HL-60 (cell line): ENCODE results near the gene RECK.

ENCODE experiments used
- DNase-seq, 2 experiments: peaks; one replicate each; pipeline ENCODE4 v3.0.0-alpha.2; 2010 to 2020; ENCODE audit warnings: low read depth in 1 of 2, low spot score in 1 of 2
- H3K27ac ChIP-seq: fragments of 250-450 bp; sonication (Bioruptor Pico); replicated peaks from 2 replicates; pipeline ENCODE4 v1.5.1; 2020; ENCODE audit warnings: mild to moderate bottlenecking, moderate library complexity
- H3K27me3 ChIP-seq: fragments of 250-450 bp; sonication (Bioruptor Pico); 2 replicates; pipeline ENCODE4 v1.5.1; 2021; ENCODE audit warnings: mild to moderate bottlenecking, moderate library complexity; ENCODE audit not compliant: insufficient read depth, poor library complexity, severe bottlenecking
- H3K4me3 ChIP-seq: replicated peaks from 2 replicates; pipeline ENCODE4 v1.5.1; 2011; ENCODE audit warnings: mild to moderate bottlenecking, control low read depth, low read length; ENCODE audit not compliant: insufficient read depth
- CTCF ChIP-seq: IDR thresholded peaks from one replicate; pipeline ENCODE4 v1.5.1; 2011; ENCODE audit warnings: low read length, control low read depth, inconsistent platforms; ENCODE audit not compliant: insufficient read depth
- GABPA ChIP-seq: IDR thresholded peaks from 2 replicates; pipeline ENCODE4 v1.6.1; 2012; ENCODE audit warnings: low read depth
- POLR2AphosphoS5 ChIP-seq: IDR thresholded peaks from 2 replicates; pipeline ENCODE4 v1.6.1; 2012; ENCODE audit warnings: low read depth
- SPI1 ChIP-seq: IDR thresholded peaks from 2 replicates; pipeline ENCODE4 v1.6.1; 2012; ENCODE audit warnings: low read depth, mild to moderate bottlenecking, borderline replicate concordance
- TF ChIP-seq, protein P1 (sequence below): IDR thresholded peaks from 2 replicates; pipeline ENCODE4 v1.6.1; 2012; ENCODE audit warnings: low read depth; ENCODE audit not compliant: insufficient replicate concordance

RECK gene

GRCh38 chr9:36147441-36148175, 110.9 kb downstream of the RECK start:
- no peak overlapping the region for H3K4me3 ChIP-seq
- TF ChIP-seq POLR2AphosphoS5 (no peak), CTCF (no peak)
- TF ChIP-seq, protein P1, sequence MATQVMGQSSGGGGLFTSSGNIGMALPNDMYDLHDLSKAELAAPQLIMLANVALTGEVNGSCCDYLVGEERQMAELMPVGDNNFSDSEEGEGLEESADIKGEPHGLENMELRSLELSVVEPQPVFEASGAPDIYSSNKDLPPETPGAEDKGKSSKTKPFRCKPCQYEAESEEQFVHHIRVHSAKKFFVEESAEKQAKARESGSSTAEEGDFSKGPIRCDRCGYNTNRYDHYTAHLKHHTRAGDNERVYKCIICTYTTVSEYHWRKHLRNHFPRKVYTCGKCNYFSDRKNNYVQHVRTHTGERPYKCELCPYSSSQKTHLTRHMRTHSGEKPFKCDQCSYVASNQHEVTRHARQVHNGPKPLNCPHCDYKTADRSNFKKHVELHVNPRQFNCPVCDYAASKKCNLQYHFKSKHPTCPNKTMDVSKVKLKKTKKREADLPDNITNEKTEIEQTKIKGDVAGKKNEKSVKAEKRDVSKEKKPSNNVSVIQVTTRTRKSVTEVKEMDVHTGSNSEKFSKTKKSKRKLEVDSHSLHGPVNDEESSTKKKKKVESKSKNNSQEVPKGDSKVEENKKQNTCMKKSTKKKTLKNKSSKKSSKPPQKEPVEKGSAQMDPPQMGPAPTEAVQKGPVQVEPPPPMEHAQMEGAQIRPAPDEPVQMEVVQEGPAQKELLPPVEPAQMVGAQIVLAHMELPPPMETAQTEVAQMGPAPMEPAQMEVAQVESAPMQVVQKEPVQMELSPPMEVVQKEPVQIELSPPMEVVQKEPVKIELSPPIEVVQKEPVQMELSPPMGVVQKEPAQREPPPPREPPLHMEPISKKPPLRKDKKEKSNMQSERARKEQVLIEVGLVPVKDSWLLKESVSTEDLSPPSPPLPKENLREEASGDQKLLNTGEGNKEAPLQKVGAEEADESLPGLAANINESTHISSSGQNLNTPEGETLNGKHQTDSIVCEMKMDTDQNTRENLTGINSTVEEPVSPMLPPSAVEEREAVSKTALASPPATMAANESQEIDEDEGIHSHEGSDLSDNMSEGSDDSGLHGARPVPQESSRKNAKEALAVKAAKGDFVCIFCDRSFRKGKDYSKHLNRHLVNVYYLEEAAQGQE = no peak
- no peak for DNase-seq
- H3K27me3 ChIP-seq = no peaks in the 10 kb centered on the region
- H3K27ac ChIP-seq = no peak overlapping the region

- H3K27ac ChIP-seq = no peak overlapping the region
- no peaks in the 10 kb centered on the region for H3K27me3 ChIP-seq
- DNase-seq = peak; percentile 75 to 82
- no peak overlapping the region for H3K4me3 ChIP-seq
- TF ChIP-seq POLR2AphosphoS5 = peak; percentile 41; the same call in 1 of the 2 replicates
- TF ChIP-seq, protein P1 = no peak
Observed at GRCh38 chr9:36148311-36149051, 111.8 kb downstream of the RECK start.

GRCh38 chr9:36149197-36149596, 112.5 kb downstream of the RECK start:
- no peak for DNase-seq
- no peak for TF ChIP-seq CTCF
- TF ChIP-seq SPI1 = no peak
- TF ChIP-seq GABPA = no peak
- TF ChIP-seq POLR2AphosphoS5 = no peak
- TF ChIP-seq, protein P1 = no peak
- Histone ChIP-seq H3K27ac (no peak overlapping the region), H3K27me3 (no peaks in the 10 kb centered on the region), H3K4me3 (no peak overlapping the region)
